CD8-positive, alpha-beta memory T cell (primary cell): Measurements from ENCODE around the gene GXYLT1. TPM values are rescaled to one million over a fixed set of nuclear protein-coding genes. Genes with fewer than 3 reads are reported as not detected.

Experiments
- CTCF ChIA-PET: fragments of 350-600 bp; sonication (Branson Sonifier 250); formaldehyde crosslinking; loops from one replicate; lab custom pipeline; 2021; ENCODE audit warnings: antibody characterized with exemption; lab: Charles Lee
- POLR2A ChIA-PET: fragments of 350-600 bp; sonication (Branson Sonifier 250); formaldehyde crosslinking; loops from one replicate; lab custom pipeline; 2021; ENCODE audit warnings: antibody characterized with exemption; lab: Charles Lee
- DNase-seq, 5 donors: peaks; one replicate each; pipeline versions ENCODE4 v3.0.0 to v3.0.0-alpha.2; 2020 to 2022; ENCODE audit warnings: mixed read lengths in 1 of 5
- H3K27ac ChIP-seq: one replicate; pipeline ENCODE4 v1.7.0; 2013; ENCODE audit warnings: low read depth, mild to moderate bottlenecking, low read length, moderate library complexity
- H3K27me3 ChIP-seq: 2 replicates; pipeline ENCODE4 v1.7.0; 2013; ENCODE audit warnings: low read length, mild to moderate bottlenecking; ENCODE audit not compliant: insufficient read depth, poor library complexity, severe bottlenecking
- H3K36me3 ChIP-seq: 2 replicates; pipeline ENCODE4 v1.7.0; 2013; ENCODE audit warnings: mild to moderate bottlenecking, low read length, moderate library complexity; ENCODE audit not compliant: insufficient read depth
- H3K4me1 ChIP-seq: 2 replicates; pipeline ENCODE4 v1.7.0; 2013; ENCODE audit warnings: mild to moderate bottlenecking, low read length, moderate library complexity; ENCODE audit not compliant: insufficient read depth
- H3K4me3 ChIP-seq: 2 replicates; pipeline ENCODE4 v1.7.0; 2013; ENCODE audit warnings: mild to moderate bottlenecking, low read length
- H3K9me3 ChIP-seq: 2 replicates; pipeline ENCODE4 v1.7.0; 2013; ENCODE audit warnings: mild to moderate bottlenecking, low read length
- H3K27ac Mint-ChIP-seq, 8 donors: one replicate each; pipeline ENCODE4 v1.8.0; 2020 to 2021; ENCODE audit warnings: mixed read lengths in 8 of 8, mild to moderate bottlenecking in 6 of 8, inconsistent platforms in 3 of 8, moderate library complexity in 3 of 8
- H3K27me3 Mint-ChIP-seq, 2 donors: one replicate each; pipeline ENCODE4 v1.8.0; 2020 to 2021; ENCODE audit warnings: mixed read lengths in 2 of 2, mild to moderate bottlenecking in 1 of 2, moderate library complexity in 1 of 2
- H3K36me3 Mint-ChIP-seq, 3 donors: one replicate each; pipeline ENCODE4 v1.8.0; 2020 to 2021; ENCODE audit warnings: mixed read lengths in 3 of 3, inconsistent platforms in 1 of 3, mild to moderate bottlenecking in 1 of 3
- H3K4me1 Mint-ChIP-seq, 3 donors: one replicate each; pipeline ENCODE4 v1.8.0; 2020 to 2021; ENCODE audit warnings: mixed read lengths in 3 of 3, inconsistent platforms in 1 of 3, mild to moderate bottlenecking in 1 of 3
- H3K4me3 Mint-ChIP-seq, 7 donors: one replicate each; pipeline ENCODE4 v1.8.0; 2020 to 2021; ENCODE audit warnings: mixed read lengths in 7 of 7, mild to moderate bottlenecking in 6 of 7, moderate library complexity in 4 of 7, inconsistent platforms in 2 of 7
- H3K9me3 Mint-ChIP-seq, 5 donors: one replicate each; pipeline ENCODE4 v1.8.0; 2020 to 2022; ENCODE audit warnings: mixed read lengths in 5 of 5, mild to moderate bottlenecking in 3 of 5, moderate library complexity in 2 of 5, inconsistent platforms in 1 of 5
- polyA plus RNA-seq: library from polyadenylated mRNA; unstranded; fragments of 300-500 nt; fragmentation: Illumina TruSeq; gene quantifications from one replicate; pipeline ENCODE4 v1.2.3, GENCODE V29; 2021
- total RNA-seq, 2 experiments: library from RNA; stranded (reverse); gene quantifications; one replicate each; pipeline ENCODE4 v1.2.3, GENCODE V29; 2021

GXYLT1 gene
- total and polyA plus RNA-seq, 3 experiments from 2014 or later, result 2.8 to 13.2 (median 11.6) TPM

GRCh38 chr12:42166501-42166900, 21.8 kb upstream of the GXYLT1 start:
- Mint-ChIP-seq H3K36me3 (peaks cover 3 to 31% (median 11%) of the 10 kb centered on the region in 3 donors), H3K27ac (peak overlapping the region in 3 of 8 donors; percentile 12 to 31 (median 18)), H3K4me1 (peaks cover 24 to 46% (median 32%) of the 10 kb centered on the region in 3 donors), H3K27me3 (no peaks in the 10 kb centered on the region), H3K9me3 (no peaks in the 10 kb centered on the region), H3K4me3 (no peak overlapping the region)
- no peaks in the 10 kb centered on the region for H3K36me3 ChIP-seq
- no peaks in the 10 kb centered on the region for H3K27me3 ChIP-seq
- H3K9me3 ChIP-seq, result no peaks in the 10 kb centered on the region
- POLR2A ChIA-PET, result no interaction called here
- no peak overlapping the region for H3K27ac ChIP-seq
- no peak for DNase-seq
- H3K4me3 ChIP-seq, result no peak overlapping the region
- no peaks in the 10 kb centered on the region for H3K4me1 ChIP-seq
- CTCF ChIA-PET, result no interaction called here

- H3K4me1 ChIP-seq, result no peaks in the 10 kb centered on the region
- Mint-ChIP-seq H3K4me3 (no peak overlapping the region), H3K27me3 (no peaks in the 10 kb centered on the region), H3K36me3 (peaks cover under 1 to 34% (median 9%) of the 10 kb centered on the region in 3 donors), H3K9me3 (no peaks in the 10 kb centered on the region), H3K27ac (peak overlapping the region in 5 of 8 donors; percentile 21 to 76 (median 40)), H3K4me1 (peaks cover 20 to 37% (median 29%) of the 10 kb centered on the region in 3 donors)
- POLR2A ChIA-PET, result no interaction called here
- H3K27me3 ChIP-seq, result no peaks in the 10 kb centered on the region
- CTCF ChIA-PET, result no interaction called here
- H3K27ac ChIP-seq, result no peak overlapping the region
- H3K4me3 ChIP-seq, result no peak overlapping the region
- H3K36me3 ChIP-seq, result peaks cover 8% of the 10 kb centered on the region
- no peaks in the 10 kb centered on the region for H3K9me3 ChIP-seq
- no peak for DNase-seq
These were observed 19.2 kb upstream of the GXYLT1 start for GRCh38 chr12:42163913-42164312.

GRCh38 chr12:42162965-42163364, 18.3 kb upstream of the GXYLT1 start:
- H3K27ac Mint-ChIP-seq, result peak overlapping the region; percentile 3 to 80 (median 34)
- Histone ChIP-seq H3K36me3 (peaks cover 8% of the 10 kb centered on the region), H3K27me3 (no peaks in the 10 kb centered on the region), H3K9me3 (no peaks in the 10 kb centered on the region), H3K4me1 (no peaks in the 10 kb centered on the region), H3K27ac (no peak overlapping the region), H3K4me3 (no peak overlapping the region)
- no peaks in the 10 kb centered on the region for H3K27me3 Mint-ChIP-seq
- H3K4me1 Mint-ChIP-seq, result peaks cover 19 to 35% (median 28%) of the 10 kb centered on the region in 3 donors
- POLR2A ChIA-PET, result no interaction called here
- no peaks in the 10 kb centered on the region for H3K9me3 Mint-ChIP-seq
- H3K36me3 Mint-ChIP-seq, result peaks cover 0 to 36% (median 8%) of the 10 kb centered on the region in 3 donors
- CTCF ChIA-PET, result no interaction called here
- no peak for DNase-seq
- H3K4me3 Mint-ChIP-seq, result no peak overlapping the region

GRCh38 chr12:42162193-42162592, 17.5 kb upstream of the GXYLT1 start:
- Mint-ChIP-seq H3K4me3 (no peak overlapping the region), H3K4me1 (peaks cover 19 to 35% (median 28%) of the 10 kb centered on the region in 3 donors), H3K27me3 (no peaks in the 10 kb centered on the region), H3K36me3 (peaks cover 0 to 39% (median 8%) of the 10 kb centered on the region in 3 donors), H3K9me3 (no peaks in the 10 kb centered on the region), H3K27ac (peak overlapping the region in 7 of 8 donors; percentile 16 to 59 (median 38))
- Histone ChIP-seq H3K27me3 (no peaks in the 10 kb centered on the region), H3K27ac (no peak overlapping the region), H3K36me3 (peaks cover 8% of the 10 kb centered on the region), H3K4me1 (no peaks in the 10 kb centered on the region), H3K4me3 (no peak overlapping the region), H3K9me3 (no peaks in the 10 kb centered on the region)
- POLR2A ChIA-PET, result no interaction called here
- no peak for DNase-seq
- CTCF ChIA-PET, result no interaction called here

- Histone ChIP-seq H3K9me3 (no peaks in the 10 kb centered on the region), H3K27me3 (no peaks in the 10 kb centered on the region), H3K27ac (no peak overlapping the region), H3K4me1 (no peaks in the 10 kb centered on the region), H3K36me3 (peaks cover 8% of the 10 kb centered on the region), H3K4me3 (no peak overlapping the region)
- ChIA-PET POLR2A (no interaction called here), CTCF (no interaction called here)
- no peak for DNase-seq
- Mint-ChIP-seq H3K36me3 (peaks cover 0 to 38% (median 8%) of the 10 kb centered on the region in 3 donors), H3K27ac (peak overlapping the region in 4 of 8 donors; percentile 40 to 87 (median 73)), H3K27me3 (no peaks in the 10 kb centered on the region), H3K4me3 (no peak overlapping the region), H3K9me3 (no peaks in the 10 kb centered on the region), H3K4me1 (peaks cover 18 to 30% (median 25%) of the 10 kb centered on the region in 3 donors)
These were observed 16.9 kb upstream of the GXYLT1 start for GRCh38 chr12:42161529-42161928.

- Histone ChIP-seq H3K27me3 (no peaks in the 10 kb centered on the region), H3K36me3 (peaks cover 8% of the 10 kb centered on the region), H3K27ac (no peak overlapping the region), H3K4me1 (no peaks in the 10 kb centered on the region), H3K4me3 (no peak overlapping the region), H3K9me3 (no peaks in the 10 kb centered on the region)
- peaks cover 0 to 23% (median 0%) of the 10 kb centered on the region in 3 donors for H3K36me3 Mint-ChIP-seq
- H3K27me3 Mint-ChIP-seq, result no peaks in the 10 kb centered on the region
- no peak overlapping the region for H3K4me3 Mint-ChIP-seq
- POLR2A ChIA-PET, result no interaction called here
- DNase-seq, result no peak
- no peaks in the 10 kb centered on the region for H3K4me1 Mint-ChIP-seq
- H3K9me3 Mint-ChIP-seq, result no peaks in the 10 kb centered on the region
- CTCF ChIA-PET, result no interaction called here
- H3K27ac Mint-ChIP-seq, result no peak overlapping the region
These were observed 11.6 kb upstream of the GXYLT1 start for GRCh38 chr12:42156232-42156631.

GRCh38 chr12:42145552-42146215, 1.0 kb upstream of the GXYLT1 start:
- no peaks in the 10 kb centered on the region for H3K27me3 ChIP-seq
- Mint-ChIP-seq H3K4me3 (peak overlapping the region; percentile 87 to 96 (median 92)), H3K27ac (peak overlapping the region in 7 of 8 donors; percentile 80 to 92 (median 84)), H3K4me1 (peaks cover 39 to 47% (median 44%) of the 10 kb centered on the region in 3 donors), H3K9me3 (no peaks in the 10 kb centered on the region), H3K36me3 (peaks cover 0 to 6% (median 0%) of the 10 kb centered on the region in 3 donors), H3K27me3 (no peaks in the 10 kb centered on the region)
- no peak for DNase-seq
- peaks cover 26% of the 10 kb centered on the region for H3K4me1 ChIP-seq
- H3K9me3 ChIP-seq, result no peaks in the 10 kb centered on the region
- no peaks in the 10 kb centered on the region for H3K36me3 ChIP-seq
- peak overlapping the region; percentile 71 for H3K4me3 ChIP-seq
- no peak overlapping the region for H3K27ac ChIP-seq
- POLR2A ChIA-PET, result interaction anchor here (0.8 to 1.8 kb wide), 3 partner anchors 13 to 93 kb away, joined by 3 to 10 read pairs (median 3); partner anchors contain the start of gene YAF2
- CTCF ChIA-PET, result interaction anchor here (1.0 to 1.3 kb wide), 2 partner anchors 20 to 186 kb away, joined by 3 to 4 read pairs; no protein-coding TSS in a partner anchor

GRCh38 chr12:42145197-42145549, 499 bp upstream of the GXYLT1 start:
- CTCF ChIA-PET, result interaction anchor here (1.0 to 1.3 kb wide), 2 partner anchors 19 to 187 kb away, joined by 3 to 4 read pairs; no protein-coding TSS in a partner anchor
- H3K4me3 ChIP-seq, result peak overlapping the region; percentile 71
- Mint-ChIP-seq H3K36me3 (peaks cover 0 to 6% (median 0%) of the 10 kb centered on the region in 3 donors), H3K4me1 (peaks cover 43 to 52% (median 49%) of the 10 kb centered on the region in 3 donors), H3K27ac (peak overlapping the region; percentile 80 to 92 (median 84)), H3K27me3 (no peaks in the 10 kb centered on the region), H3K9me3 (no peaks in the 10 kb centered on the region), H3K4me3 (peak overlapping the region; percentile 87 to 96 (median 92))
- H3K9me3 ChIP-seq, result no peaks in the 10 kb centered on the region
- H3K36me3 ChIP-seq, result no peaks in the 10 kb centered on the region
- DNase-seq, result no peak
- H3K4me1 ChIP-seq, result peaks cover 28% of the 10 kb centered on the region
- no peaks in the 10 kb centered on the region for H3K27me3 ChIP-seq
- POLR2A ChIA-PET, result interaction anchor here (0.7 to 1.8 kb wide), 4 partner anchors 14 to 93 kb away, joined by 3 to 10 read pairs (median 4); partner anchors contain the start of gene YAF2
- peak overlapping the region; percentile 32 for H3K27ac ChIP-seq
